HCT116 (cell line): ENCODE results near the gene SAXO2. TPM values are rescaled to one million over a fixed set of nuclear protein-coding genes. Genes with fewer than 3 reads are reported as not detected.

Source experiments
- ATAC-seq: fragments of 200-7000 bp; cut with Tn5 transposase; 2 replicates; pipeline ENCODE4 v1.9.1; 2020; ENCODE audit warnings: mild to moderate bottlenecking, moderate library complexity
- BruUV-seq: library from RNA; stranded (reverse); fragments of 400-500 nt; replicated peaks from 2 replicates; lab custom pipeline; 2021; lab: Mats Ljungman, UMichigan
- CTCF ChIA-PET: fragments of 300-600 bp; sonication (Branson Sonifier 250); formaldehyde crosslinking; loops from one replicate; lab custom pipeline; 2021; ENCODE audit warnings: antibody characterized with exemption; lab: Charles Lee
- POLR2A ChIA-PET: fragments of 300-600, 350-600 bp; sonication (Branson Sonifier 250); formaldehyde crosslinking; loops from one replicate; lab custom pipeline; 2021; ENCODE audit warnings: antibody characterized with exemption; lab: Charles Lee
- RAD21 ChIA-PET, 2 experiments: fragments of 300-600 bp; sonication (Branson Sonifier 250); formaldehyde crosslinking; loops; one replicate each; lab custom pipeline; 2023; ENCODE audit warnings: low total read pairs in 2 of 2; ENCODE audit not compliant: uncharacterized antibody in 2 of 2, unreplicated experiment in 2 of 2, low non-redundant PET in 1 of 2; lab: Charles Lee
- DNase-seq: peaks from one replicate; pipeline ENCODE4 v3.0.0-alpha.2; 2010; ENCODE audit warnings: low read depth, low spot score
- H2AFZ ChIP-seq: fragments of 200-600 bp; shearing (Covaris generic), sonication (generic); 2 replicates; pipeline ENCODE4 v1.6.1; 2017; ENCODE audit warnings: low read depth, mixed run types, mixed read lengths, antibody characterized with exemption, low read length; ENCODE audit not compliant: poor library complexity, severe bottlenecking
- H3K27ac ChIP-seq: 2 replicates; pipeline ENCODE4 v1.5.1; 2012; ENCODE audit warnings: low read depth, low read length
- H3K27me3 ChIP-seq: fragments of 200-600 bp; sonication (generic); 2 replicates; pipeline ENCODE4 v1.6.1; 2016; ENCODE audit warnings: mixed run types, low read length, mixed read lengths; ENCODE audit not compliant: insufficient read depth
- H3K36me3 ChIP-seq, 2 experiments: fragments of 200-500 bp in 1 of 2; fragments of 200-600 bp in 1 of 2; sonication (Bioruptor generic) in 1 of 2; sonication (generic) in 1 of 2; 2 replicates each; pipeline versions ENCODE4 v1.5.1 to v1.6.1; 2014 to 2016; ENCODE audit warnings: low read length in 2 of 2, inconsistent platforms in 1 of 2, mixed read lengths in 1 of 2, mixed run types in 1 of 2; ENCODE audit not compliant: insufficient read depth in 2 of 2, control insufficient read depth in 1 of 2
- H3K4me1 ChIP-seq, 2 experiments: fragments of 200-600 bp in 1 of 2; sonication (generic) in 1 of 2; 2 replicates each; pipeline versions ENCODE4 v1.5.1 to v1.6.1; 2012 to 2017; ENCODE audit warnings: low read length in 2 of 2, inconsistent platforms in 1 of 2, mild to moderate bottlenecking in 1 of 2, mixed read lengths in 1 of 2, mixed run types in 1 of 2, moderate library complexity in 1 of 2; ENCODE audit not compliant: insufficient read depth in 2 of 2, control insufficient read depth in 1 of 2
- H3K4me2 ChIP-seq: fragments of 200-600 bp; sonication (generic); 2 replicates; pipeline ENCODE4 v1.6.1; 2017; ENCODE audit warnings: mixed run types, low read length, mixed read lengths
- H3K4me3 ChIP-seq, 2 experiments: fragments of 200-600 bp in 1 of 2; sonication (generic) in 1 of 2; replicated peaks in 1 of 2; 2 replicates each; pipeline ENCODE4 v1.5.1; 2011 to 2016; ENCODE audit warnings: low read length in 2 of 2, control low read depth in 1 of 2, low read depth in 1 of 2, mild to moderate bottlenecking in 1 of 2, mixed read lengths in 1 of 2, mixed run types in 1 of 2
- H3K79me2 ChIP-seq: fragments of 200-600 bp; sonication (generic); 2 replicates; pipeline ENCODE4 v1.6.1; 2017; ENCODE audit warnings: mild to moderate bottlenecking, mixed run types, low read length, moderate library complexity, mixed read lengths; ENCODE audit not compliant: insufficient read depth
- H3K9ac ChIP-seq: fragments of 200-600 bp; sonication (generic); 2 replicates; pipeline ENCODE4 v1.6.1; 2016; ENCODE audit warnings: low read length, mixed read lengths
- H3K9me2 ChIP-seq: fragments of 200-600 bp; sonication (generic), shearing (Covaris generic); 2 replicates; pipeline ENCODE4 v1.6.1; 2017; ENCODE audit warnings: mixed run types, mild to moderate bottlenecking, moderate library complexity; ENCODE audit not compliant: insufficient read depth
- H3K9me3 ChIP-seq, 2 experiments: fragments of 200-500 bp in 1 of 2; fragments of 200-600 bp in 1 of 2; sonication (Bioruptor generic) in 1 of 2; sonication (generic) in 1 of 2; 2 replicates each; pipeline ENCODE4 v1.6.1; 2014 to 2017; ENCODE audit warnings: low read length in 2 of 2, mixed read lengths in 2 of 2, inconsistent platforms in 1 of 2, low read depth in 1 of 2, mild to moderate bottlenecking in 1 of 2, mixed run types in 1 of 2, moderate library complexity in 1 of 2; ENCODE audit not compliant: control insufficient read depth in 1 of 2, insufficient read depth in 1 of 2
- H4K20me1 ChIP-seq: fragments of 200-600 bp; sonication (generic), shearing (Covaris generic); 2 replicates; pipeline ENCODE4 v1.6.1; 2017; ENCODE audit warnings: mixed run types, mild to moderate bottlenecking, moderate library complexity; ENCODE audit not compliant: insufficient read depth
- CBX3 ChIP-seq: IDR thresholded peaks from 2 replicates; pipeline ENCODE4 v1.6.1; 2012; ENCODE audit warnings: low read depth
- CEBPB ChIP-seq: IDR thresholded peaks from 2 replicates; pipeline ENCODE4 v1.6.1; 2012; ENCODE audit warnings: low read depth
- EGR1 ChIP-seq: IDR thresholded peaks from 2 replicates; pipeline ENCODE4 v1.6.1; 2012; ENCODE audit warnings: low read depth
- ELF1 ChIP-seq: IDR thresholded peaks from 2 replicates; pipeline ENCODE4 v1.6.1; 2012; ENCODE audit warnings: low read depth, borderline replicate concordance
- EZH2 ChIP-seq: fragments of 200-600 bp; sonication (generic); IDR thresholded peaks from 2 replicates; pipeline ENCODE4 v1.6.1; 2017; ENCODE audit warnings: antibody characterized with exemption, mixed run types
- EZH2phosphoT487 ChIP-seq: fragments of 200-600 bp; IDR thresholded peaks from 2 replicates; pipeline ENCODE4 v1.6.1; 2018; ENCODE audit warnings: antibody characterized with exemption, borderline replicate concordance
- FOSL1 ChIP-seq: IDR thresholded peaks from 2 replicates; pipeline ENCODE4 v1.6.1; 2012; ENCODE audit warnings: low read depth
- POLR2A ChIP-seq: IDR thresholded peaks from 2 replicates; pipeline ENCODE4 v1.7.0; 2011; ENCODE audit warnings: borderline replicate concordance; ENCODE audit not compliant: insufficient read depth, insufficient read length; ENCODE audit errors: extremely low read depth
- POLR2AphosphoS5 ChIP-seq: IDR thresholded peaks from 2 replicates; pipeline ENCODE4 v1.6.1; 2011; ENCODE audit warnings: mild to moderate bottlenecking, low read depth, low read length, moderate library complexity
- RAD21 ChIP-seq: IDR thresholded peaks from 2 replicates; pipeline ENCODE4 v1.6.1; 2012; ENCODE audit warnings: low read depth, mild to moderate bottlenecking
- SP1 ChIP-seq: IDR thresholded peaks from 2 replicates; pipeline ENCODE4 v1.6.1; 2012; ENCODE audit warnings: low read depth
- SRF ChIP-seq: IDR thresholded peaks from 2 replicates; pipeline ENCODE4 v1.6.1; 2012; ENCODE audit warnings: low read depth
- TCF7L2 ChIP-seq: IDR thresholded peaks from 2 replicates; pipeline ENCODE4 v1.7.0; 2011; ENCODE audit warnings: borderline replicate concordance, inconsistent platforms; ENCODE audit not compliant: insufficient read depth, insufficient read length; ENCODE audit errors: extremely low read depth
- ZFX ChIP-seq: fragments of 450-650 bp; IDR thresholded peaks from 2 replicates; pipeline ENCODE4 v1.6.1; 2017
- ZNF274 ChIP-seq: fragments of 200-500 bp; sonication (Bioruptor generic); IDR thresholded peaks from 2 replicates; pipeline ENCODE4 v1.6.1; 2014; ENCODE audit warnings: mild to moderate bottlenecking, low read depth, low read length, inconsistent platforms
- intact Hi-C: fragments of 100-400 bp; cut with micrococcal nuclease; formaldehyde crosslinking; loops from 2 replicates; pipeline ENCODE4 v1.10.0; 2022
- total RNA-seq: library from RNA; stranded (reverse); gene quantifications from one replicate; pipeline ENCODE4 v1.2.1, GENCODE V29; 2021; ENCODE audit not compliant: unreplicated experiment
- TF ChIP-seq, protein P1 (sequence below), 3 experiments: fragments of 200-600 bp in 1 of 3; sonication (generic) in 1 of 3; IDR thresholded peaks in 2 of 3; conservative IDR thresholded peaks in 1 of 3; 2 replicates each; pipeline ENCODE4 v1.5.1; 2012 to 2017; ENCODE audit warnings: low read depth in 2 of 3, low read length in 2 of 3, antibody characterized with exemption in 1 of 3, borderline replicate concordance in 1 of 3, control low read depth in 1 of 3, mild to moderate bottlenecking in 1 of 3, mixed read lengths in 1 of 3, mixed run types in 1 of 3, moderate library complexity in 1 of 3; ENCODE audit not compliant: insufficient read depth in 1 of 3
- TF ChIP-seq, protein P2 (sequence below): IDR thresholded peaks from 2 replicates; pipeline ENCODE4 v1.6.1; 2011; ENCODE audit warnings: mild to moderate bottlenecking, low read length, moderate library complexity; ENCODE audit not compliant: insufficient replicate concordance; ENCODE audit errors: extremely low read depth
- TF ChIP-seq, protein P3 (sequence below): IDR thresholded peaks from 2 replicates; pipeline ENCODE4 v1.6.1; 2012

The SAXO2 gene
- total RNA-seq, 1 experiment from 2014 or later: 5.7 TPM

DNA sequence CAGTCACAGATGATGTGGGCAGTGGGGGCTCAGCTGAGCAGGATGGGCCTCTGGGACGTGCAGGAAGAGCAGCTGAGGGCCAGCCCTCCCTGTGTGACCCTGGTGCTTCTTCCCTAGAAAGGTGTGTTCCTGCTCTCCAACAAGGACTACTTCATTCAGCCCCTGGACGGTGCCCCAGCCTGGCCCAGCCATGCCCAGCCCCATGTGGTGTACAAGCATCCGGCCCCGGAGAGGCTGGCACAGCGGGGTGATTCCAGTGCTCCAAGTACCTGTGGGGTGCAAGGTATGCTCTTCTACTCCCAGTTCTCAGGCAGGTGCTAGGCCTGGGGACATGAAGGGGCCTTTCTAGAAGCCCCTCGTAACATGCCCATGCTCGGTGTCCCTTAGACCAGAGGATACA lies 38.3 kb downstream of the SAXO2 start:
- CTCF ChIA-PET: no interaction called here
- Histone ChIP-seq H4K20me1 (no peaks in the 10 kb centered on the region), H3K36me3 (no peaks in the 10 kb centered on the region), H3K9me2 (no peaks in the 10 kb centered on the region), H3K9ac (no peak overlapping the region), H2AFZ (no peak overlapping the region), H3K4me1 (no peaks in the 10 kb centered on the region), H3K4me3 (no peak overlapping the region), H3K27ac (no peak overlapping the region), H3K9me3 (no peaks in the 10 kb centered on the region), H3K27me3 (no peaks in the 10 kb centered on the region), H3K4me2 (no peak overlapping the region), H3K79me2 (no peaks in the 10 kb centered on the region)
- TF ChIP-seq SRF (no peak), ZFX (no peak), CEBPB (no peak), ELF1 (no peak), TCF7L2 (no peak), CBX3 (no peak), FOSL1 (no peak), SP1 (no peak), EZH2 (no peak), POLR2A (no peak), ZNF274 (no peak), EGR1 (no peak), POLR2AphosphoS5 (no peak), RAD21 (no peak), EZH2phosphoT487 (no peak)
- TF ChIP-seq, protein P1, sequence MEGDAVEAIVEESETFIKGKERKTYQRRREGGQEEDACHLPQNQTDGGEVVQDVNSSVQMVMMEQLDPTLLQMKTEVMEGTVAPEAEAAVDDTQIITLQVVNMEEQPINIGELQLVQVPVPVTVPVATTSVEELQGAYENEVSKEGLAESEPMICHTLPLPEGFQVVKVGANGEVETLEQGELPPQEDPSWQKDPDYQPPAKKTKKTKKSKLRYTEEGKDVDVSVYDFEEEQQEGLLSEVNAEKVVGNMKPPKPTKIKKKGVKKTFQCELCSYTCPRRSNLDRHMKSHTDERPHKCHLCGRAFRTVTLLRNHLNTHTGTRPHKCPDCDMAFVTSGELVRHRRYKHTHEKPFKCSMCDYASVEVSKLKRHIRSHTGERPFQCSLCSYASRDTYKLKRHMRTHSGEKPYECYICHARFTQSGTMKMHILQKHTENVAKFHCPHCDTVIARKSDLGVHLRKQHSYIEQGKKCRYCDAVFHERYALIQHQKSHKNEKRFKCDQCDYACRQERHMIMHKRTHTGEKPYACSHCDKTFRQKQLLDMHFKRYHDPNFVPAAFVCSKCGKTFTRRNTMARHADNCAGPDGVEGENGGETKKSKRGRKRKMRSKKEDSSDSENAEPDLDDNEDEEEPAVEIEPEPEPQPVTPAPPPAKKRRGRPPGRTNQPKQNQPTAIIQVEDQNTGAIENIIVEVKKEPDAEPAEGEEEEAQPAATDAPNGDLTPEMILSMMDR (IDR thresholded peaks at IDR 0.05 in 2 of 3, conservative IDR thresholded peaks at IDR 0.05 in 1 of 3; ENCODE audit: borderline replicate concordance in 1 of 3, insufficient read depth in 1 of 3, low read depth in 2 of 3, low read length in 2 of 3): no peak
- TF ChIP-seq, protein P2, sequence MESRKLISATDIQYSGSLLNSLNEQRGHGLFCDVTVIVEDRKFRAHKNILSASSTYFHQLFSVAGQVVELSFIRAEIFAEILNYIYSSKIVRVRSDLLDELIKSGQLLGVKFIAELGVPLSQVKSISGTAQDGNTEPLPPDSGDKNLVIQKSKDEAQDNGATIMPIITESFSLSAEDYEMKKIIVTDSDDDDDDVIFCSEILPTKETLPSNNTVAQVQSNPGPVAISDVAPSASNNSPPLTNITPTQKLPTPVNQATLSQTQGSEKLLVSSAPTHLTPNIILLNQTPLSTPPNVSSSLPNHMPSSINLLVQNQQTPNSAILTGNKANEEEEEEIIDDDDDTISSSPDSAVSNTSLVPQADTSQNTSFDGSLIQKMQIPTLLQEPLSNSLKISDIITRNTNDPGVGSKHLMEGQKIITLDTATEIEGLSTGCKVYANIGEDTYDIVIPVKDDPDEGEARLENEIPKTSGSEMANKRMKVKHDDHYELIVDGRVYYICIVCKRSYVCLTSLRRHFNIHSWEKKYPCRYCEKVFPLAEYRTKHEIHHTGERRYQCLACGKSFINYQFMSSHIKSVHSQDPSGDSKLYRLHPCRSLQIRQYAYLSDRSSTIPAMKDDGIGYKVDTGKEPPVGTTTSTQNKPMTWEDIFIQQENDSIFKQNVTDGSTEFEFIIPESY: no peak
- TF ChIP-seq, protein P3, sequence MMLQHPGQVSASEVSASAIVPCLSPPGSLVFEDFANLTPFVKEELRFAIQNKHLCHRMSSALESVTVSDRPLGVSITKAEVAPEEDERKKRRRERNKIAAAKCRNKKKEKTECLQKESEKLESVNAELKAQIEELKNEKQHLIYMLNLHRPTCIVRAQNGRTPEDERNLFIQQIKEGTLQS: no peak
- RAD21 ChIA-PET: no interaction called here
- DNase-seq (no peak), ATAC-seq (no peak)
- intact Hi-C loops: no loop called here
- POLR2A ChIA-PET: no interaction called here
- no TSS peak for BruUV-seq
